ENCODE measurements around the gene HEXIM2. TPM values are rescaled to one million over a fixed set of nuclear protein-coding genes. Genes with fewer than 3 reads are reported as not detected.

Gene HEXIM2
- total RNA-seq, 5 donors from 2014 or later (not counting 1 experiment from before 2014, with no cell fraction given): 2.0 to 5.8 (median 3.3) TPM

DNA sequence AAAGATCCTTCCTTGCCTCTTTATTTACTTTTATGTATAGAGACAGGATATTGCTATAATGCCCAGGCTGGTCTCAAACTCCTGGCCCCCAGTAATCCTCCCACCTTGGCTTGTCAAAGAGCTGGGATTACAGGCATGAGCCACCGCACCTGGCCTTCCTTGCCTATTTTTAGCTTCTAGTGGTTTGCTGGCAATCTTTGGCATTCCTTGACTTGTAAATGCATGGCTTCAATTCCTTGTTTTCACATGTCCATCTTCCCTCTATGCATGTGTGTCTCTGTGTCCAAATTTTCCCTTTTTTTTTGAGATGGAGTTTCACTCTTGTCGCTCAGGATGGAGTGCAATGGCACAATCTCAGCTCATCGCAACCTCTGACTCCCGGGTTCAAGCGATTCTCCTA lies 22.5 kb downstream of the HEXIM2 start:
- H3K27ac Mint-ChIP-seq: no peak overlapping the region

DNA sequence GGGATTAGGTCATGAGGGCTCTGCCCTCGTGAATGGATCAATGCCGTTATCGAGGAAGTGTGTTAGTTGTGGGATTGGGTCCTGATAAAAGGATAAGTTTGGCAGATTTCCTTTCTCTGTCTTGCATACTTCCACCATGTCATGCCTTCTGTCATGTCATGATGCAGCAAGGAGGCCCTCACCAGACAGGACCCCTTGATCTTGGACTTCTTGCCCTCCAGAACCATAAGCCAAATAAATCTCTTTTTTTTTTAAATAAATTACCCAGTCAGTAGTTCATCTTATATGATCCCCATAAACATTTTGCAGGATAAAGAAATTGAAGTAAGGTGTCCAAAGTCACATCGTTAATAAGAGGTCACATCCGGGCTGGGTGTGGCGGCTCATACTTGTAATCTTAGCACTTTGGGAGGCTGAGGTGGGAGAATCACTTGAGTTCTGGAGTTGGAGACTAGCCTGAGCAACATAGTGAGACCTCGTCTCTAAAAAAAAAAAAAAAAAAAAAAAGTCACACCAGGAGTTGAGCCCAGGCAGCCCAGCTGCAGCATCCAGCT lies 25.2 kb downstream of the HEXIM2 start:
- Mint-ChIP-seq H3K27me3 (peaks cover 0 to 1% of the 10 kb centered on the region in 2 donors), H3K4me3 (no peak overlapping the region), H3K4me1 (no peaks in the 10 kb centered on the region), H3K9me3 (no peaks in the 10 kb centered on the region), H3K27ac (no peak overlapping the region), H3K36me3 (no peaks in the 10 kb centered on the region)
- 93% methylated on average over 3 of the region's 7 CpGs for WGBS (ENCODE audit: insufficient coverage)
- ChIA-PET POLR2A (no interaction called here), CTCF (interaction anchor here in 1 of 2 donors (0.7 kb wide), 1 partner anchor 16 kb away, joined by 4 read pairs; no protein-coding TSS in a partner anchor)
- no peaks in the 10 kb centered on the region for H3K27me3 ChIP-seq (replicated peaks in 1 of 2; ENCODE audit: control insufficient read depth in 2 of 2, extremely low read depth in 1 of 2, insufficient read depth in 2 of 2, low read length in 1 of 2)
- H3K4me3 ChIP-seq (ENCODE audit: control insufficient read depth in 1 of 2, extremely low read depth in 1 of 2, low read length in 1 of 2): no peak overlapping the region
- ATAC-seq (replicated peaks in 1 of 4) (no peak), DNase-seq (no peak)
- H3K9me3 ChIP-seq: no peaks in the 10 kb centered on the region
- no peaks in the 10 kb centered on the region for H3K4me1 ChIP-seq (ENCODE audit: control insufficient read depth in 1 of 2, extremely low read depth in 1 of 2, insufficient read depth in 2 of 2, low read length in 2 of 2)
- no peaks in the 10 kb centered on the region for H3K36me3 ChIP-seq (ENCODE audit: control insufficient read depth in 2 of 2, extremely low read depth in 1 of 2, insufficient read depth in 1 of 2, low read length in 1 of 2)
- H3K27ac ChIP-seq (ENCODE audit: low read length): no peak overlapping the region

More for the DNA sequence above, 22.5 kb downstream of the HEXIM2 start:
- H3K4me1 ChIP-seq (ENCODE audit: control insufficient read depth in 1 of 2, extremely low read depth in 1 of 2, insufficient read depth in 2 of 2, low read length in 2 of 2): no peaks in the 10 kb centered on the region
- ATAC-seq (replicated peaks in 1 of 4) (no peak), DNase-seq (no peak)
- H3K4me3 ChIP-seq (ENCODE audit: control insufficient read depth in 1 of 2, extremely low read depth in 1 of 2, low read length in 1 of 2): no peak overlapping the region
- Mint-ChIP-seq H3K36me3 (no peaks in the 10 kb centered on the region), H3K4me1 (no peaks in the 10 kb centered on the region), H3K27me3 (peaks cover 0 to 1% of the 10 kb centered on the region in 2 donors), H3K4me3 (no peak overlapping the region), H3K9me3 (no peaks in the 10 kb centered on the region)
- no peaks in the 10 kb centered on the region for H3K9me3 ChIP-seq
- WGBS (ENCODE audit: insufficient coverage): 60% methylated on average over 2 of the region's 5 CpGs
- no peaks in the 10 kb centered on the region for H3K27me3 ChIP-seq (replicated peaks in 1 of 2; ENCODE audit: control insufficient read depth in 2 of 2, extremely low read depth in 1 of 2, insufficient read depth in 2 of 2, low read length in 1 of 2)
- H3K36me3 ChIP-seq (ENCODE audit: control insufficient read depth in 2 of 2, extremely low read depth in 1 of 2, insufficient read depth in 1 of 2, low read length in 1 of 2): no peaks in the 10 kb centered on the region
- H3K27ac ChIP-seq (ENCODE audit: low read length): no peak overlapping the region
- POLR2A ChIA-PET: interaction anchor here in 1 of 2 donors (0.6 kb wide), 1 partner anchor 29 kb away, joined by 9 read pairs; no protein-coding TSS in a partner anchor
- CTCF ChIA-PET: interaction anchor here in 1 of 2 donors (1.4 kb wide), 1 partner anchor 49 kb away, joined by 4 read pairs; the partner anchor contains the start of gene ACBD4

DNA sequence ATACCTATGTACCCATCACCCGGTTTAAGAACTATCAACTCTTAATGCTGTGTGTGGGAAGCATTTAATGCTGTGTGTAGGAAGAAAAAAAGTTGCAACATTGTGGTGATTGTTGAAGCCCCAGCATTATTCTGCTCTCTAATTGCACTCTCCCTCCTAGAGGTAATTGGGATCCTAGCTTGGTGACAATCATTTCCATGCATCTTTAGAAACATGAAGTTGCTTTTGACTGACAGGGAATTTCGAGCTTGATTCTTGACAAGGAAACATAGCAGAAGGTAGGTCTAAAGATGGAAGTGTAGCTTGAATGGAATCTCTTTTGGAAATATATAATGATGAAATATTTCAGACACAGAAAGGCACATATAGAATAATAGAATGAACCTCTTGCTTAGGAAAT lies 27.3 kb downstream of the HEXIM2 start:
- no peak overlapping the region for H3K27ac Mint-ChIP-seq
- no peaks in the 10 kb centered on the region for H3K4me1 ChIP-seq (ENCODE audit: control insufficient read depth in 1 of 2, extremely low read depth in 1 of 2, insufficient read depth in 2 of 2, low read length in 2 of 2)
- no peaks in the 10 kb centered on the region for H3K36me3 ChIP-seq (ENCODE audit: control insufficient read depth in 2 of 2, extremely low read depth in 1 of 2, insufficient read depth in 1 of 2, low read length in 1 of 2)
- no peaks in the 10 kb centered on the region for H3K4me1 Mint-ChIP-seq
- H3K27me3 ChIP-seq (replicated peaks in 1 of 2; ENCODE audit: control insufficient read depth in 2 of 2, extremely low read depth in 1 of 2, insufficient read depth in 2 of 2, low read length in 1 of 2): no peaks in the 10 kb centered on the region
- no peak for ATAC-seq (replicated peaks in 1 of 4)
- H3K4me3 ChIP-seq (ENCODE audit: control insufficient read depth in 1 of 2, extremely low read depth in 1 of 2, low read length in 1 of 2): no peak overlapping the region
- H3K9me3 Mint-ChIP-seq: no peaks in the 10 kb centered on the region
- H3K4me3 Mint-ChIP-seq: no peak overlapping the region
- no CpG with 5 or more reads among the region's 2 CpGs for WGBS (ENCODE audit: insufficient coverage)
- H3K27ac ChIP-seq (ENCODE audit: low read length): no peak overlapping the region
- no peaks in the 10 kb centered on the region for H3K36me3 Mint-ChIP-seq
- CTCF ChIA-PET: interaction anchor here in 1 of 2 donors (2.1 kb wide), 1 partner anchor 54 kb away, joined by 9 read pairs; the partner anchor contains the start of gene ACBD4
- no peak for DNase-seq
- H3K27me3 Mint-ChIP-seq: peaks cover 0 to 1% of the 10 kb centered on the region in 2 donors
- no peaks in the 10 kb centered on the region for H3K9me3 ChIP-seq
- POLR2A ChIA-PET: no interaction called here

DNA sequence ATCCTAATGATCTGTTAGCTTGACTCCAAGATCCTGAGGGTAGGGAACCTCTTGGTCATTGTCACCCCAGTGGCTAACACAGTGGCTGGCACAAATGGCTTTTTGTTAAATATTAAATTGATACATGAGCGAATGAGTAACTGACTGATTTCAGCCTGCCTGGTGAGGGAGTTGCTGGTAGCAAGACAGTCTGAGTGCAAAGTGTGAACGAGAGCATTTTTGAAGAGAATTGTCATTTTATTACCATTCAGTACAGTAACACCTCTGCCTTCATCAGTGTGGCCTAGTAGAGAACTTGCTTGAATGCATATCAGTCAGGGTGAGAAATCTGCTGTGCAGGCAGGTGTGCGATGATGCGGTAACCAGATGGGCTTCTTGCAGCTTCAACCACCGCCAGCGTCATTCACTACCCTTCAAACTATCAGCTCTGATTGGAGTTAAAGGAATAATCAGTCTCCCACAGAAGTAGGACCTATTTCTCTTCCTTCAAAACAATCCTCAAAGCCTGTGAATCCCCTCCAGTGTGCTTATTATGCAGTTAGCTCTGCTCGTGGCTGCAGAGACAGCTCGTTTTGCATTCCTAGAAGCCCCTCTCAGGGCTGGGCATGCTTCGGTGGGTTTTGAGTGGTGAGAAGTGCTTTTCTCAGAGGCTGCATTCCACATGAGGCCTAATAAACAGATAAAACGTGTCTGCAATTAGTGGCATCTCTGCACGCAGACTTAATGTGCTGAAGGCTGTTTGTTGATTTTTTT lies 29.0 kb downstream of the HEXIM2 start:
- H3K4me1 ChIP-seq (ENCODE audit: control insufficient read depth in 1 of 2, extremely low read depth in 1 of 2, insufficient read depth in 2 of 2, low read length in 2 of 2): no peaks in the 10 kb centered on the region
- no peak for ATAC-seq (replicated peaks in 1 of 4)
- no peak overlapping the region for H3K4me3 ChIP-seq (ENCODE audit: control insufficient read depth in 1 of 2, extremely low read depth in 1 of 2, low read length in 1 of 2)
- H3K9me3 ChIP-seq: no peaks in the 10 kb centered on the region
- H3K27me3 Mint-ChIP-seq: peaks cover 0 to 1% of the 10 kb centered on the region in 2 donors
- POLR2A ChIA-PET: no interaction called here
- peaks cover 0 to 2% (median 0%) of the 10 kb centered on the region in 3 donors for H3K9me3 Mint-ChIP-seq
- no peak overlapping the region for H3K4me3 Mint-ChIP-seq
- CTCF ChIA-PET: interaction anchor here (0.6 to 2.1 kb wide), 2 partner anchors 28 to 55 kb away, joined by 7 to 9 read pairs; partner anchors contain the start of gene ACBD4 (in 1 of the 2)
- no peaks in the 10 kb centered on the region for H3K36me3 ChIP-seq (ENCODE audit: control insufficient read depth in 2 of 2, extremely low read depth in 1 of 2, insufficient read depth in 1 of 2, low read length in 1 of 2)
- no peaks in the 10 kb centered on the region for H3K4me1 Mint-ChIP-seq
- no peaks in the 10 kb centered on the region for H3K27me3 ChIP-seq (replicated peaks in 1 of 2; ENCODE audit: control insufficient read depth in 2 of 2, extremely low read depth in 1 of 2, insufficient read depth in 2 of 2, low read length in 1 of 2)
- no peak for DNase-seq
- 63% methylated on average over 5 of the region's 11 CpGs for WGBS (ENCODE audit: insufficient coverage)
- no peak overlapping the region for H3K27ac Mint-ChIP-seq
- H3K36me3 Mint-ChIP-seq: no peaks in the 10 kb centered on the region
- H3K27ac ChIP-seq (ENCODE audit: low read length): no peak overlapping the region

DNA sequence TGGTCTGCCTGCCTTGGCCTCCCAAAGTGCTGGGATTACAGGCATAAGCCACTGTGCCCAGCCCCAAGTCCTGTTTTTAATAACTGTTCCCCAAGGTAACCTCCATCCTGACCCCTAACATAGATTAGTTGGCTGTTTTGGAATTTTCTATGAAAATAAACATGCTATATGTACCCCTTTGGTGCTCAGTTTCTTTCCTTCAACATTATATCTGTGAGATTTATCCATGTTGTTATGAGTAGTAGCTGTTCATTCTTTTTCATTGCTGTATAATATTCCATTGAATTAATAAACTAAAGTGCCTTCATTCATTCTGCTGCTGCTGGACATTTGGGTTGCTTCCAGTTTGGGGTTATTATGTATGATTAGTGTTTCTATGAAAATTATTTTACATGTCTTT lies 33.7 kb downstream of the HEXIM2 start:
- no peaks in the 10 kb centered on the region for H3K9me3 ChIP-seq
- Mint-ChIP-seq H3K4me3 (no peak overlapping the region), H3K36me3 (no peaks in the 10 kb centered on the region), H3K4me1 (peaks cover 0 to 5% (median 4%) of the 10 kb centered on the region in 3 donors), H3K27ac (no peak overlapping the region), H3K27me3 (no peaks in the 10 kb centered on the region), H3K9me3 (peaks cover 0 to 3% (median 0%) of the 10 kb centered on the region in 3 donors)
- H3K27ac ChIP-seq (ENCODE audit: low read length): no peak overlapping the region
- no peaks in the 10 kb centered on the region for H3K36me3 ChIP-seq (ENCODE audit: control insufficient read depth in 2 of 2, extremely low read depth in 1 of 2, insufficient read depth in 1 of 2, low read length in 1 of 2)
- H3K27me3 ChIP-seq (replicated peaks in 1 of 2; ENCODE audit: control insufficient read depth in 2 of 2, extremely low read depth in 1 of 2, insufficient read depth in 2 of 2, low read length in 1 of 2): no peaks in the 10 kb centered on the region
- H3K4me1 ChIP-seq (ENCODE audit: control insufficient read depth in 1 of 2, extremely low read depth in 1 of 2, insufficient read depth in 2 of 2, low read length in 2 of 2): peaks cover 0 to 7% of the 10 kb centered on the region in 2 experiments
- no peak for DNase-seq
- no peak for ATAC-seq (replicated peaks in 1 of 4)
- no peak overlapping the region for H3K4me3 ChIP-seq (ENCODE audit: control insufficient read depth in 1 of 2, extremely low read depth in 1 of 2, low read length in 1 of 2)
- CTCF ChIA-PET: interaction anchor here (0.6 to 2.2 kb wide), 4 partner anchors 43 to 60 kb away, joined by 3 to 22 read pairs (median 6); partner anchors contain the start of gene ACBD4 (in 2 of the 2)
- POLR2A ChIA-PET: interaction anchor here (0.6 to 1.0 kb wide), 3 partner anchors 19 to 60 kb away, joined by 3 to 8 read pairs (median 4); no protein-coding TSS in a partner anchor

- no peak overlapping the region for H3K27ac ChIP-seq (ENCODE audit: low read length)
- Mint-ChIP-seq H3K27ac (no peak overlapping the region), H3K36me3 (no peaks in the 10 kb centered on the region), H3K9me3 (peaks cover 0 to 3% (median 0%) of the 10 kb centered on the region in 3 donors), H3K4me1 (peaks cover 0 to 5% (median 4%) of the 10 kb centered on the region in 3 donors), H3K27me3 (no peaks in the 10 kb centered on the region), H3K4me3 (no peak overlapping the region)
- DNase-seq (no peak), ATAC-seq (replicated peaks in 1 of 4) (no peak)
- ChIA-PET CTCF (interaction anchor here (0.5 to 5.2 kb wide), 15 partner anchors 12 to 146 kb away, joined by 3 to 144 read pairs (median 6); partner anchors contain the start of genes ACBD4 (in 2 of the 2), HEXIM1 (in 1 of the 2) and HEXIM2 (in 1 of the 2)), POLR2A (no interaction called here)
- no peaks in the 10 kb centered on the region for H3K36me3 ChIP-seq (ENCODE audit: control insufficient read depth in 2 of 2, extremely low read depth in 1 of 2, insufficient read depth in 1 of 2, low read length in 1 of 2)
- H3K9me3 ChIP-seq: no peaks in the 10 kb centered on the region
- WGBS (ENCODE audit: insufficient coverage): 100% methylated on average over 3 of the region's 6 CpGs
- H3K4me1 ChIP-seq (ENCODE audit: control insufficient read depth in 1 of 2, extremely low read depth in 1 of 2, insufficient read depth in 2 of 2, low read length in 2 of 2): peaks cover 0 to 7% of the 10 kb centered on the region in 2 experiments
- no peak overlapping the region for H3K4me3 ChIP-seq (ENCODE audit: control insufficient read depth in 1 of 2, extremely low read depth in 1 of 2, low read length in 1 of 2)
- H3K27me3 ChIP-seq (replicated peaks in 1 of 2; ENCODE audit: control insufficient read depth in 2 of 2, extremely low read depth in 1 of 2, insufficient read depth in 2 of 2, low read length in 1 of 2): no peaks in the 10 kb centered on the region
Measured at GRCh38 chr17:45197108-45197507, 35.4 kb downstream of the HEXIM2 start.

All from T-cell (primary cell).